IMR-90 (cell line): ENCODE data around the gene MYO1D. TPM values are rescaled to one million over a fixed set of nuclear protein-coding genes. Genes with fewer than 3 reads are reported as not detected.

Experiments
- ATAC-seq: fragments of 200-7000 bp; cut with Tn5 transposase; 2 replicates; pipeline ENCODE4 v1.9.1; 2020; ENCODE audit warnings: low read depth, mild to moderate bottlenecking, moderate library complexity
- BruUV-seq: library from RNA; stranded (reverse); fragments of 400-500 nt; replicated peaks from 2 replicates; lab custom pipeline; 2021; lab: Mats Ljungman, UMichigan
- CTCF ChIA-PET: fragments of 300-600 bp; formaldehyde crosslinking; extraction: SDS; loops from one replicate; lab custom pipeline; 2021; ENCODE audit warnings: antibody characterized with exemption; lab: Yijun Ruan, JAX
- POLR2A ChIA-PET: fragments of 300-600 bp; sonication (Branson Sonifier 250); formaldehyde crosslinking; loops from one replicate; lab custom pipeline; 2022; ENCODE audit warnings: antibody characterized with exemption; ENCODE audit not compliant: unreplicated experiment; lab: Charles Lee
- DNase-seq: peaks from one replicate; pipeline ENCODE4 v3.0.0; 2013
- H2AFZ ChIP-seq: replicated peaks from 2 replicates; pipeline ENCODE3; 2013; ENCODE audit warnings: low read length, mild to moderate bottlenecking; ENCODE audit not compliant: poor library complexity
- H2AK5ac ChIP-seq: 2 replicates; pipeline ENCODE4 v1.6.1; 2013; ENCODE audit warnings: low read depth, low read length, inconsistent platforms
- H2AK9ac ChIP-seq: replicated peaks from 2 replicates; pipeline ENCODE3; 2013; ENCODE audit warnings: mild to moderate bottlenecking, low read depth, low read length, moderate library complexity; ENCODE audit not compliant: poor library complexity
- H2BK120ac ChIP-seq: 2 replicates; pipeline ENCODE4 v1.6.1; 2013; ENCODE audit warnings: low read depth, low read length, inconsistent platforms
- H2BK15ac ChIP-seq: 3 replicates; pipeline ENCODE4 v1.6.1; 2013; ENCODE audit warnings: low read depth, low read length, inconsistent platforms
- H2BK20ac ChIP-seq: 2 replicates; pipeline ENCODE4 v1.6.1; 2013; ENCODE audit warnings: low read depth, mild to moderate bottlenecking, inconsistent platforms, low read length, moderate library complexity
- H2BK5ac ChIP-seq: 2 replicates; pipeline ENCODE4 v1.6.1; 2013; ENCODE audit warnings: mild to moderate bottlenecking, low read depth, low read length, inconsistent platforms; ENCODE audit not compliant: poor library complexity, severe bottlenecking
- H3K14ac ChIP-seq: replicated peaks from 2 replicates; pipeline ENCODE4 v1.6.1; 2013; ENCODE audit warnings: low read depth, low read length, inconsistent platforms
- H3K18ac ChIP-seq: 2 replicates; pipeline ENCODE4 v1.6.1; 2013; ENCODE audit warnings: low read depth, low read length, control low read depth
- H3K23ac ChIP-seq: 2 replicates; pipeline ENCODE4 v1.6.1; 2013; ENCODE audit warnings: low read depth, low read length, inconsistent platforms
- H3K27ac ChIP-seq: 2 replicates; pipeline ENCODE4 v1.5.1; 2013; ENCODE audit warnings: mild to moderate bottlenecking, control low read depth, low read length; ENCODE audit not compliant: insufficient read depth
- H3K27me3 ChIP-seq: 2 replicates; pipeline ENCODE4 v1.6.1; 2013; ENCODE audit warnings: low read length; ENCODE audit not compliant: control insufficient read depth, insufficient read depth
- H3K36me3 ChIP-seq: 2 replicates; pipeline ENCODE4 v1.6.1; 2013; ENCODE audit warnings: low read length, mixed read lengths; ENCODE audit not compliant: control insufficient read depth, insufficient read depth
- H3K4ac ChIP-seq: 2 replicates; pipeline ENCODE4 v1.6.1; 2013; ENCODE audit warnings: low read depth, low read length, inconsistent platforms
- H3K4me1 ChIP-seq: 2 replicates; pipeline ENCODE4 v1.6.1; 2013; ENCODE audit warnings: low read length, mixed read lengths; ENCODE audit not compliant: control insufficient read depth, insufficient read depth
- H3K4me2 ChIP-seq: 2 replicates; pipeline ENCODE4 v1.6.1; 2013; ENCODE audit warnings: low read depth, mild to moderate bottlenecking, control low read depth, low read length, moderate library complexity
- H3K4me3 ChIP-seq: 2 replicates; pipeline ENCODE4 v1.5.1; 2013; ENCODE audit warnings: low read depth, mild to moderate bottlenecking, control low read depth, low read length, moderate library complexity; ENCODE audit not compliant: insufficient read depth
- H3K56ac ChIP-seq: 2 replicates; pipeline ENCODE4 v1.6.1; 2013; ENCODE audit warnings: low read length, inconsistent platforms; ENCODE audit not compliant: insufficient read depth; ENCODE audit errors: extremely low read depth
- H3K79me1 ChIP-seq, 2 experiments: 2 replicates each; pipeline ENCODE4 v1.6.1; 2013; ENCODE audit warnings: low read length in 2 of 2, inconsistent platforms in 1 of 2, low read depth in 1 of 2
- H3K9ac ChIP-seq: 2 replicates; pipeline ENCODE4 v1.6.1; 2013; ENCODE audit warnings: low read depth, low read length, control low read depth
- H3K9me1 ChIP-seq: 2 replicates; pipeline ENCODE4 v1.6.1; 2013; ENCODE audit warnings: low read length, inconsistent platforms; ENCODE audit not compliant: insufficient read depth
- H3K9me3 ChIP-seq: 2 replicates; pipeline ENCODE4 v1.6.1; 2013; ENCODE audit warnings: low read length; ENCODE audit not compliant: control insufficient read depth, insufficient read depth
- H4K20me1 ChIP-seq: 2 replicates; pipeline ENCODE4 v1.6.1; 2013; ENCODE audit warnings: low read length, inconsistent platforms; ENCODE audit not compliant: insufficient read depth
- H4K5ac ChIP-seq: 2 replicates; pipeline ENCODE4 v1.6.1; 2013; ENCODE audit warnings: mild to moderate bottlenecking, low read depth, low read length, control low read depth
- H4K8ac ChIP-seq, 2 experiments: 2 replicates each; pipeline ENCODE4 v1.6.1; 2013; ENCODE audit warnings: low read depth in 2 of 2, low read length in 2 of 2, control low read depth in 1 of 2, inconsistent platforms in 1 of 2
- H4K91ac ChIP-seq: 2 replicates; pipeline ENCODE4 v1.6.1; 2013; ENCODE audit warnings: low read depth, low read length, inconsistent platforms; ENCODE audit not compliant: insufficient read depth
- BHLHE40 ChIP-seq: fragments of 150-350 bp; IDR thresholded peaks from 2 replicates; pipeline ENCODE4 v1.6.1; 2016; ENCODE audit warnings: mild to moderate bottlenecking, low read depth, low read length
- CEBPB ChIP-seq: IDR thresholded peaks from 2 replicates; pipeline ENCODE4 v1.6.1; 2012; ENCODE audit warnings: low read depth, low read length, improper control_type of control experiment
- CHD1 ChIP-seq: IDR thresholded peaks from 2 replicates; pipeline ENCODE4 v1.6.1; 2012; ENCODE audit warnings: low read depth, low read length, improper control_type of control experiment
- CTCF ChIP-seq: conservative IDR thresholded peaks from 2 replicates; pipeline ENCODE4 v1.5.1; 2012; ENCODE audit warnings: mild to moderate bottlenecking, low read depth, low read length, improper control_type of control experiment
- ELK1 ChIP-seq: fragments of 150-350 bp; IDR thresholded peaks from 2 replicates; pipeline ENCODE4 v1.6.1; 2016; ENCODE audit warnings: low read depth, mild to moderate bottlenecking, low read length, moderate library complexity, borderline replicate concordance
- FOS ChIP-seq: fragments of 150-350 bp; IDR thresholded peaks from 2 replicates; pipeline ENCODE4 v1.6.1; 2016; ENCODE audit warnings: low read depth, low read length
- MAFK ChIP-seq: IDR thresholded peaks from 2 replicates; pipeline ENCODE4 v1.6.1; 2012; ENCODE audit warnings: low read depth, low read length, improper control_type of control experiment
- MAZ ChIP-seq: IDR thresholded peaks from 2 replicates; pipeline ENCODE4 v1.6.1; 2012; ENCODE audit warnings: low read depth, mild to moderate bottlenecking, low read length, improper control_type of control experiment, moderate library complexity, borderline replicate concordance
- MXI1 ChIP-seq: IDR thresholded peaks from 2 replicates; pipeline ENCODE4 v1.6.1; 2012; ENCODE audit warnings: low read depth, mild to moderate bottlenecking, low read length, moderate library complexity, borderline replicate concordance
- NFE2L2 ChIP-seq: fragments of 150-350 bp; IDR thresholded peaks from 2 replicates; pipeline ENCODE4 v1.6.1; 2016; ENCODE audit warnings: low read depth, mild to moderate bottlenecking, low read length
- RAD21 ChIP-seq: IDR thresholded peaks from 2 replicates; pipeline ENCODE4 v1.6.1; 2012; ENCODE audit warnings: low read length, improper control_type of control experiment
- RCOR1 ChIP-seq: IDR thresholded peaks from 2 replicates; pipeline ENCODE4 v1.6.1; 2012; ENCODE audit warnings: mild to moderate bottlenecking, low read length, improper control_type of control experiment; ENCODE audit not compliant: insufficient replicate concordance
- RFX5 ChIP-seq: IDR thresholded peaks from 2 replicates; pipeline ENCODE4 v1.8.0; 2012; ENCODE audit warnings: low read depth, mild to moderate bottlenecking, low read length, moderate library complexity
- SMC3 ChIP-seq: fragments of 150-350 bp; IDR thresholded peaks from 2 replicates; pipeline ENCODE4 v1.6.1; 2016; ENCODE audit warnings: low read depth, mild to moderate bottlenecking, antibody characterized with exemption, low read length, moderate library complexity
- USF2 ChIP-seq: fragments of 150-350 bp; IDR thresholded peaks from 2 replicates; pipeline ENCODE4 v1.6.1; 2017; ENCODE audit warnings: mild to moderate bottlenecking, antibody characterized with exemption, low read length, low read depth
- WGBS, 2 experiments: methylation state at CpG; one replicate each; pipeline versions ENCODE4 v1.1.5 to v1.1.7; 2013; ENCODE audit warnings: missing lambda C conversion rate in 2 of 2; ENCODE audit not compliant: insufficient read length in 1 of 2; ENCODE audit errors: extremely low coverage in 2 of 2; 5-methylcytosine and 5-hydroxymethylcytosine counted together
- dilution Hi-C: fragments of 300-500 bp; cut with HindIII; formaldehyde crosslinking; loops from one replicate; pipeline ENCODE4 v1.14.3; 2018; ENCODE audit warnings: low sequenced_read_pairs; ENCODE audit not compliant: unreplicated experiment
- in situ Hi-C: fragments of 300-500 bp; cut with MboI; formaldehyde crosslinking; loops from 3 replicates; pipeline ENCODE4 v1.14.3; 2019; ENCODE audit warnings: low sequenced_read_pairs, inconsistent platforms, mixed read lengths
- intact Hi-C: fragments of 100-400 bp; cut with micrococcal nuclease; formaldehyde crosslinking; loops from 2 replicates; pipeline ENCODE4 v1.10.0; 2022
- polyA plus RNA-seq, 3 experiments: library from polyadenylated mRNA; depleted of rRNA; stranded (reverse); fragments of >200 nt; gene quantifications; 2 replicates each; pipeline ENCODE4 v1.2.3, GENCODE V29; 2012; ENCODE audit warnings: low replicate concordance in 1 of 3
- total RNA-seq: library from RNA; depleted of rRNA; stranded (reverse); fragments of >200 nt; gene quantifications from 2 replicates; pipeline ENCODE4 v1.2.3, GENCODE V29; 2012

The MYO1D gene
- total and polyA plus RNA-seq, 2 of the 4 experiments (the other 2 are of a cell fraction): 0.63 to 0.90 TPM

GRCh38 chr17:32733401-32733800, 143.5 kb downstream of the MYO1D start:
- no TSS peak for BruUV-seq
- H2AFZ ChIP-seq: no peak overlapping the region
- H4K91ac ChIP-seq: no peak overlapping the region
- H3K27ac ChIP-seq: no peak overlapping the region
- POLR2A ChIA-PET: no interaction called here
- H3K56ac ChIP-seq: no peak overlapping the region
- H3K4ac ChIP-seq: no peak overlapping the region
- no peaks in the 10 kb centered on the region for H4K20me1 ChIP-seq
- CTCF ChIA-PET: no interaction called here
- no peaks in the 10 kb centered on the region for H3K4me1 ChIP-seq
- intact Hi-C loops: no loop called here
- no peak overlapping the region for H3K14ac ChIP-seq
- H2BK5ac ChIP-seq: no peak overlapping the region
- no peak overlapping the region for H4K8ac ChIP-seq
- no peak for ATAC-seq
- H3K9ac ChIP-seq: no peak overlapping the region
- TF ChIP-seq ELK1 (no peak), USF2 (no peak), MAZ (no peak), FOS (no peak), CEBPB (no peak), NFE2L2 (no peak), CHD1 (no peak), CTCF (no peak), RFX5 (no peak), RCOR1 (no peak), RAD21 (no peak), MXI1 (no peak), BHLHE40 (no peak), MAFK (no peak), SMC3 (no peak)
- H2AK5ac ChIP-seq: no peak overlapping the region
- no peak overlapping the region for H2BK15ac ChIP-seq
- H3K4me2 ChIP-seq: no peak overlapping the region
- H3K9me3 ChIP-seq: no peaks in the 10 kb centered on the region
- WGBS, 2 experiments: no CpG with 5 or more reads among the region's 1 CpG
- H2BK120ac ChIP-seq: no peak overlapping the region
- no peak overlapping the region for H3K18ac ChIP-seq
- dilution Hi-C loops: no loop called here
- no peaks in the 10 kb centered on the region for H3K36me3 ChIP-seq
- H2AK9ac ChIP-seq: no peak overlapping the region
- no peak overlapping the region for H3K23ac ChIP-seq
- H3K27me3 ChIP-seq: no peaks in the 10 kb centered on the region
- no peak overlapping the region for H3K4me3 ChIP-seq
- in situ Hi-C loops: no loop called here
- no peak overlapping the region for H4K5ac ChIP-seq
- no peaks in the 10 kb centered on the region for H3K79me1 ChIP-seq
- no peak for DNase-seq
- no peaks in the 10 kb centered on the region for H3K9me1 ChIP-seq
- no peak overlapping the region for H2BK20ac ChIP-seq
